Measurements from ENCODE around the gene DOK1. TPM values are rescaled to one million over a fixed set of nuclear protein-coding genes. Genes with fewer than 3 reads are reported as not detected.

Gene DOK1
- total RNA-seq, 1 experiment from 2014 or later: 24.7 TPM

GRCh38 chr2:74538881-74539339 is 15.6 kb upstream of the DOK1 start:
- no peaks in the 10 kb centered on the region for H4K20me1 ChIP-seq (ENCODE audit: insufficient read depth, low read depth, low read length)
- no peaks in the 10 kb centered on the region for H3K27me3 ChIP-seq (ENCODE audit: low read length)
- no peak overlapping the region for H3K4me3 ChIP-seq (ENCODE audit: low read length)
- H3K36me3 ChIP-seq (ENCODE audit: insufficient read depth, low read length): no peaks in the 10 kb centered on the region
- no peak overlapping the region for H3K27ac ChIP-seq (ENCODE audit: low read length)
- no peak overlapping the region for H3K4me2 ChIP-seq (ENCODE audit: low read depth, low read length, poor library complexity, severe bottlenecking)
- H3K79me2 ChIP-seq (ENCODE audit: low read length): no peaks in the 10 kb centered on the region
- H2AFZ ChIP-seq (ENCODE audit: low read length): no peak overlapping the region
- no peaks in the 10 kb centered on the region for H3K9me2 ChIP-seq (replicated peaks; ENCODE audit: insufficient read depth, low read length)
- H3K4me1 ChIP-seq (ENCODE audit: low read length): no peaks in the 10 kb centered on the region
- no peaks in the 10 kb centered on the region for H3K9me3 ChIP-seq (ENCODE audit: low read length)
- no peak overlapping the region for H3K9ac ChIP-seq (ENCODE audit: low read length)
- DNase-seq: no peak

GRCh38 chr2:74540291-74540690 is 14.2 kb upstream of the DOK1 start:
- Histone ChIP-seq H3K9me3 (ENCODE audit: low read length) (no peaks in the 10 kb centered on the region), H3K4me2 (ENCODE audit: low read depth, low read length, poor library complexity, severe bottlenecking) (no peak overlapping the region), H3K9ac (ENCODE audit: low read length) (no peak overlapping the region), H2AFZ (ENCODE audit: low read length) (no peak overlapping the region), H3K9me2 (replicated peaks; ENCODE audit: insufficient read depth, low read length) (no peaks in the 10 kb centered on the region), H3K27ac (ENCODE audit: low read length) (no peak overlapping the region), H3K4me1 (ENCODE audit: low read length) (no peaks in the 10 kb centered on the region), H4K20me1 (ENCODE audit: insufficient read depth, low read depth, low read length) (no peaks in the 10 kb centered on the region), H3K4me3 (ENCODE audit: low read length) (no peak overlapping the region), H3K79me2 (ENCODE audit: low read length) (no peaks in the 10 kb centered on the region), H3K36me3 (ENCODE audit: insufficient read depth, low read length) (no peaks in the 10 kb centered on the region), H3K27me3 (ENCODE audit: low read length) (no peaks in the 10 kb centered on the region)
- no peak for DNase-seq

GRCh38 chr2:74542978-74543377 is 11.5 kb upstream of the DOK1 start:
- H3K9me3 ChIP-seq (ENCODE audit: low read length): no peaks in the 10 kb centered on the region
- H2AFZ ChIP-seq (ENCODE audit: low read length): no peak overlapping the region
- H3K27me3 ChIP-seq (ENCODE audit: low read length): no peaks in the 10 kb centered on the region
- no peaks in the 10 kb centered on the region for H4K20me1 ChIP-seq (ENCODE audit: insufficient read depth, low read depth, low read length)
- no peaks in the 10 kb centered on the region for H3K36me3 ChIP-seq (ENCODE audit: insufficient read depth, low read length)
- DNase-seq: no peak
- H3K9me2 ChIP-seq (replicated peaks; ENCODE audit: insufficient read depth, low read length): no peaks in the 10 kb centered on the region
- H3K4me1 ChIP-seq (ENCODE audit: low read length): no peaks in the 10 kb centered on the region
- no peaks in the 10 kb centered on the region for H3K79me2 ChIP-seq (ENCODE audit: low read length)
- H3K4me2 ChIP-seq (ENCODE audit: low read depth, low read length, poor library complexity, severe bottlenecking): no peak overlapping the region
- H3K9ac ChIP-seq (ENCODE audit: low read length): no peak overlapping the region
- H3K27ac ChIP-seq (ENCODE audit: low read length): no peak overlapping the region
- H3K4me3 ChIP-seq (ENCODE audit: low read length): no peak overlapping the region

GRCh38 chr2:74544634-74545033 is 9.9 kb upstream of the DOK1 start:
- no peak overlapping the region for H3K9ac ChIP-seq (ENCODE audit: low read length)
- no peaks in the 10 kb centered on the region for H3K27me3 ChIP-seq (ENCODE audit: low read length)
- H3K36me3 ChIP-seq (ENCODE audit: insufficient read depth, low read length): no peaks in the 10 kb centered on the region
- H4K20me1 ChIP-seq (ENCODE audit: insufficient read depth, low read depth, low read length): no peaks in the 10 kb centered on the region
- H3K9me2 ChIP-seq (replicated peaks; ENCODE audit: insufficient read depth, low read length): no peaks in the 10 kb centered on the region
- no peaks in the 10 kb centered on the region for H3K4me1 ChIP-seq (ENCODE audit: low read length)
- H3K4me3 ChIP-seq (ENCODE audit: low read length): no peak overlapping the region
- H3K79me2 ChIP-seq (ENCODE audit: low read length): no peaks in the 10 kb centered on the region
- no peak overlapping the region for H3K27ac ChIP-seq (ENCODE audit: low read length)
- no peak overlapping the region for H3K4me2 ChIP-seq (ENCODE audit: low read depth, low read length, poor library complexity, severe bottlenecking)
- no peak overlapping the region for H2AFZ ChIP-seq (ENCODE audit: low read length)
- no peaks in the 10 kb centered on the region for H3K9me3 ChIP-seq (ENCODE audit: low read length)
- DNase-seq: peak; percentile 75

- Histone ChIP-seq H2AFZ (ENCODE audit: low read length) (no peak overlapping the region), H3K4me3 (ENCODE audit: low read length) (no peak overlapping the region), H3K4me2 (ENCODE audit: low read depth, low read length, poor library complexity, severe bottlenecking) (no peak overlapping the region)
These were observed 8.5 kb upstream of the DOK1 start for GRCh38 chr2:74546004-74546403.

GRCh38 chr2:74548285-74548899 is 6.1 kb upstream of the DOK1 start:
- Histone ChIP-seq H3K27me3 (ENCODE audit: low read length) (no peaks in the 10 kb centered on the region), H3K4me2 (ENCODE audit: low read depth, low read length, poor library complexity, severe bottlenecking) (no peak overlapping the region), H3K9me3 (ENCODE audit: low read length) (no peaks in the 10 kb centered on the region), H3K4me3 (ENCODE audit: low read length) (no peak overlapping the region), H3K9ac (ENCODE audit: low read length) (no peak overlapping the region), H3K79me2 (ENCODE audit: low read length) (no peaks in the 10 kb centered on the region), H3K27ac (ENCODE audit: low read length) (no peak overlapping the region), H2AFZ (ENCODE audit: low read length) (no peak overlapping the region), H3K36me3 (ENCODE audit: insufficient read depth, low read length) (no peaks in the 10 kb centered on the region), H3K4me1 (ENCODE audit: low read length) (no peaks in the 10 kb centered on the region), H4K20me1 (ENCODE audit: insufficient read depth, low read depth, low read length) (no peaks in the 10 kb centered on the region), H3K9me2 (replicated peaks; ENCODE audit: insufficient read depth, low read length) (no peaks in the 10 kb centered on the region)
- DNase-seq: no peak

More at GRCh38 chr2:74546004-74546403, 8.5 kb upstream of the DOK1 start:
- no peaks in the 10 kb centered on the region for H3K4me1 ChIP-seq (ENCODE audit: low read length)
- H4K20me1 ChIP-seq (ENCODE audit: insufficient read depth, low read depth, low read length): no peaks in the 10 kb centered on the region
- no peak overlapping the region for H3K27ac ChIP-seq (ENCODE audit: low read length)
- no peak for DNase-seq
- no peak overlapping the region for H3K9ac ChIP-seq (ENCODE audit: low read length)
- no peaks in the 10 kb centered on the region for H3K9me2 ChIP-seq (replicated peaks; ENCODE audit: insufficient read depth, low read length)
- no peaks in the 10 kb centered on the region for H3K27me3 ChIP-seq (ENCODE audit: low read length)
- no peaks in the 10 kb centered on the region for H3K9me3 ChIP-seq (ENCODE audit: low read length)
- H3K79me2 ChIP-seq (ENCODE audit: low read length): no peaks in the 10 kb centered on the region
- H3K36me3 ChIP-seq (ENCODE audit: insufficient read depth, low read length): no peaks in the 10 kb centered on the region

GRCh38 chr2:74548900-74549826 is 5.4 kb upstream of the DOK1 start:
- H3K4me2 ChIP-seq (ENCODE audit: low read depth, low read length, poor library complexity, severe bottlenecking): no peak overlapping the region
- H3K4me1 ChIP-seq (ENCODE audit: low read length): peaks cover 5% of the 10 kb centered on the region
- no peaks in the 10 kb centered on the region for H3K79me2 ChIP-seq (ENCODE audit: low read length)
- H4K20me1 ChIP-seq (ENCODE audit: insufficient read depth, low read depth, low read length): no peaks in the 10 kb centered on the region
- H3K36me3 ChIP-seq (ENCODE audit: insufficient read depth, low read length): no peaks in the 10 kb centered on the region
- H3K27ac ChIP-seq (ENCODE audit: low read length): no peak overlapping the region
- DNase-seq: no peak
- H2AFZ ChIP-seq (ENCODE audit: low read length): no peak overlapping the region
- no peak overlapping the region for H3K4me3 ChIP-seq (ENCODE audit: low read length)
- no peaks in the 10 kb centered on the region for H3K9me2 ChIP-seq (replicated peaks; ENCODE audit: insufficient read depth, low read length)
- H3K27me3 ChIP-seq (ENCODE audit: low read length): no peaks in the 10 kb centered on the region
- no peaks in the 10 kb centered on the region for H3K9me3 ChIP-seq (ENCODE audit: low read length)
- no peak overlapping the region for H3K9ac ChIP-seq (ENCODE audit: low read length)

- H3K27me3 ChIP-seq (ENCODE audit: low read length): no peaks in the 10 kb centered on the region
- H3K9me3 ChIP-seq (ENCODE audit: low read length): no peaks in the 10 kb centered on the region
- H3K79me2 ChIP-seq (ENCODE audit: low read length): no peaks in the 10 kb centered on the region
- no peak overlapping the region for H3K4me3 ChIP-seq (ENCODE audit: low read length)
- no peaks in the 10 kb centered on the region for H3K36me3 ChIP-seq (ENCODE audit: insufficient read depth, low read length)
- H3K27ac ChIP-seq (ENCODE audit: low read length): no peak overlapping the region
- no peak overlapping the region for H2AFZ ChIP-seq (ENCODE audit: low read length)
- H3K4me2 ChIP-seq (ENCODE audit: low read depth, low read length, poor library complexity, severe bottlenecking): no peak overlapping the region
- no peaks in the 10 kb centered on the region for H3K9me2 ChIP-seq (replicated peaks; ENCODE audit: insufficient read depth, low read length)
- 0 out of 2 replicates have a peak, but pooled peaks cover 2% of the 10 kb centered on the region for H4K20me1 ChIP-seq (ENCODE audit: insufficient read depth, low read depth, low read length)
- DNase-seq: no peak
- H3K9ac ChIP-seq (ENCODE audit: low read length): no peak overlapping the region
- H3K4me1 ChIP-seq (ENCODE audit: low read length): peaks cover 8% of the 10 kb centered on the region
These were observed 4.3 kb upstream of the DOK1 start for GRCh38 chr2:74550231-74550630.
